GM21381 (cell line): ENCODE data around the gene AGPS.
"Not testable (repeated sequence)": the region's sequence is repeated elsewhere in the genome, so short reads cannot be mapped to it uniquely, and the experiment has no call there.

Source experiments
- ATAC-seq: cut with Tn5 transposase; IDR thresholded peaks from one replicate; pipeline ENCODE4 v1.9.1; 2021; ENCODE audit warnings: mild to moderate bottlenecking, moderate library complexity; ENCODE audit not compliant: unreplicated experiment

The AGPS gene

DNA sequence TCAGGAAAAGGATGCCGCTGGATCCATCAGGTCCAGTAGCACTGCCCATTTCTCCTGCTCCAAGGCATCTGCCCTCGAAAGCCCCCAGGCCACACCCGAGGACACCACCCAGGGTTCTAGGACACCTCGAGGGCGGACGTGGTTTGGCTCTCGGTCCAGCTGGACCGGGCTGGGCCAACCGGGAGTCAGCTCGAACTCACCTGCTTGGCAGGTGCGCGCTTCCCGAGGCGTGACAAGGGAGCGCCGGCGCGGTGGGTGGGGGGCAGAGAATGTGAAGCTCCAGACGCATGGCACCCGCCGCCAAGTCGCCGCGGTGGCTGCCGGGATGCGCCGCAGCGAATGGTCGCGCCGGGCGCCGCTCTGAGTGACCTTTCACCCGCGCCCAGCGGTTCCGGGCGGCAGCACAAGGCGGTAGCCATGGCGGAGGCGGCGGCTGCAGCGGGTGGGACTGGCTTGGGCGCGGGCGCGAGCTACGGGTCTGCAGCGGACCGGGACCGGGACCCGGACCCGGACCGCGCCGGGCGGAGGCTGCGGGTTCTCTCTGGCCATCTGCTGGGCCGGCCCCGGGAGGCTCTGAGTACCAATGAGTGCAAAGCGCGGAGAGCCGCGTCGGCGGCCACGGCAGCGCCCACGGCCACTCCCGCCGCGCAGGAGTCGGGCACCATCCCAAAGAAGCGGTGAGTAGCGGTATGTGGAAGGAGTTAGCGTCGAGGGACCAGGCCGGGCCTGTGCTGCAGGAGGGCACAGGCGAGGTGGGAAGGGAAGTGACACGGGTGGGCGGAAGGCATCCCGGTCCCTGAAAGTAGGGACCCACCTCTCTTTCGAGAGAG, at the start of gene AGPS:
Gene AGPS (plus strand): TSS at position 401 of the 830 bp plus-strand sequence. CDS start 17 bp downstream, at position 418.
- peak; percentile 86 for ATAC-seq

DNA sequence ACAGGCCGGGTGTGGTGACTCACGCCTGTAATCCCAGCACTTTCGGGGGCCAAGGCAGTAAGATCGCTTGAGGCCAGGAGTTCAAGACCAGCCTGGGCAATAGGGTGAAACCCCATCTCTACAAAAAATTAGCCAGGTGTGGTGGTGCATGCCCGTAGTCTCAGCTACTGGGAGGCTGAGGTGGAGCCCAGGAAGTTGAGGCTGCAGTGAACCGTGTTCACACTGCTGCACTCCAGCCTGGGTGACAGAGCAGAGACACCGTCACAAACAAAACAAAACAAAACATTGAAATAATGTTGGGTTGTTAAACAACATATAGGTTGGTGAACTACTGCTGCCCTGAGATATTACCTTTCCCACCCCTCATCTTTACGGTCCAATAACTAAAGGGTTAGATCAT, 48.8 kb upstream of the AGPS start:
- ATAC-seq = no peak

DNA sequence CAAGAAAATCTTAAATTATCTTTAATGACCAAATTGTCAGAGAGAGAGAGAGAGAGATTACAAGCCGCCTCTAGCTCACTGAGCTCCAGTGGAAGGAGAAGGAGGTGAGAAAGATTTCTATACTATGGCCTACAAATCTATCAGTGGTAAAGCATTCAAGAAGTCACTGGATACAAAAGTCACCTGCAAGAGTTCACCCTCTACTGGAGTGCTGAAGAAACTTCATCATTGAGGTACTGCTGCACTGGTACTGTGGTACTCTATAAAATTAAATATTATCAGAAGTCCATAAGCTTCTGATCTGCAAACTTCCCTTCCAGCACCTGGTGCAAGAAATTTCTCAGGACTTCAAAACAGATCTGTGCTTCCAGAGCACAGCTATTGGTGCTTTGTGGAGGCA, 48.3 kb upstream of the AGPS start:
- ATAC-seq = no peak

GRCh38 chr2:177346192-177346591, 46.4 kb upstream of the AGPS start:
- no peak for ATAC-seq

GRCh38 chr2:177347570-177347969, 45.0 kb upstream of the AGPS start:
- ATAC-seq = no peak

DNA sequence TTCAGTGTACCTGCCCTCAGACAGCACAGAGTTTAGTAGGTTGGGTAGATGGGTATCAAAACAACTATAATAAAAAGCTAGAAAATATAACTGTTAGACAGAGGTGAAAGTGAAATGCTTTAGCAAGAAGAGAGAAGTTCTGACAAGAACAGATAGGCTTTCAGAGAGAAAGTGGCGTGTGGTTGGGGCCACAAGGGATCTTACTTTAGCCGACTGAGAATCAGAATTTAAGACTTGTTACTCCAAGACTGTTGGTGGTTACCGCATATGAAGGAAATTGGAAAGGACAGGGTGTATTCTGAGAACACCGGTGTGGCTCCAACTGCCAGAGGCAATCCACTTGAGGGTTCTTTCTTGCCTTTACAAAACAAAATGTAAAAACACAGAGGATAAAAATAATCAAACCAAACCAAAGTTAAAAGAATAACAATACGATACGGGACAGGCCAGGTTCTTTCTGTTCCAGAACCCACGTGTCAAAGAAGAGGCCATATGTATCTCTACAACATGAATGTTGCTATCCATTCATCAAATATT, 44.4 kb upstream of the AGPS start:
- ATAC-seq = no peak

- ATAC-seq = no peak
Measured at GRCh38 chr2:177348733-177349693, 43.6 kb upstream of the AGPS start.

DNA sequence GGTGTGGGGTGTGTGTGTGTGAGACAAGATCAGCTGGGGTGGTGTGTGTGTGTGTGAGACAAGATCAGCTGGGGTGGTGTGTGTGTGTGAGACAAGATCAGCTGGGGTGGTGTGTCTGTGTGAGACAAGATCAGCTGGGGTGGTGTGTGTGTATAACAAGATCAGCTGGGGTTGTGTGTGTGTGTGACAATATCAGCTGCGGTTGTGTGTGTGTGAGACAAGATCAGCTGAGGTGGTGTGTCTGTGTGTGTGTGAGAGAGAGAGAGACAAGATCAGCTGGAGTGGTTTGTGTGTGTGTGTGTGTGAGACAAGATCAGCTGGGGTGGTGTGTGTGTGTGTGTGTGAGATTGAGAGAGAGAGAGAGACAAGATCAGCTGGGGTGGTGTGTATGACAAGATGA, 41.9 kb upstream of the AGPS start:
- ATAC-seq = not testable (repeated sequence)

DNA sequence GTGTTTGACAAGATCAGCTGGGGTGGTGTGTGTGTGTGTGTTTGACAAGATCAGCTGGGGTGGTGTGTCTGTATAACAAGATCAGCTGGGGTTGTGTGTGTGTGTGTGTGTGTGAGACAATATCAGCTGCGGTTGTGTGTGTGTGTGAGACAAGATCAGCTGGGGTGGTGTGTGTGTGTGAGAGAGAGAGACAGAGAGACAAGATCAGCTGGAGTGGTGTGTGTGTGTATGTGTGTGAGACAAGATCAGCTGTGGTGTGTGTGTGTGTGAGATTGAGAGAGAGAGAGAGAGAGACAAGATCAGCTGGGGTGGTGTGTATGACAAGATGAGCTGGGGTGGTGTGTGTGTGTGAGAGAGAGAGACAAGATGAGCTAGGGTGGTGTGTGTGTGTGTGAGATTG, 41.5 kb upstream of the AGPS start:
- not testable (repeated sequence) for ATAC-seq

DNA sequence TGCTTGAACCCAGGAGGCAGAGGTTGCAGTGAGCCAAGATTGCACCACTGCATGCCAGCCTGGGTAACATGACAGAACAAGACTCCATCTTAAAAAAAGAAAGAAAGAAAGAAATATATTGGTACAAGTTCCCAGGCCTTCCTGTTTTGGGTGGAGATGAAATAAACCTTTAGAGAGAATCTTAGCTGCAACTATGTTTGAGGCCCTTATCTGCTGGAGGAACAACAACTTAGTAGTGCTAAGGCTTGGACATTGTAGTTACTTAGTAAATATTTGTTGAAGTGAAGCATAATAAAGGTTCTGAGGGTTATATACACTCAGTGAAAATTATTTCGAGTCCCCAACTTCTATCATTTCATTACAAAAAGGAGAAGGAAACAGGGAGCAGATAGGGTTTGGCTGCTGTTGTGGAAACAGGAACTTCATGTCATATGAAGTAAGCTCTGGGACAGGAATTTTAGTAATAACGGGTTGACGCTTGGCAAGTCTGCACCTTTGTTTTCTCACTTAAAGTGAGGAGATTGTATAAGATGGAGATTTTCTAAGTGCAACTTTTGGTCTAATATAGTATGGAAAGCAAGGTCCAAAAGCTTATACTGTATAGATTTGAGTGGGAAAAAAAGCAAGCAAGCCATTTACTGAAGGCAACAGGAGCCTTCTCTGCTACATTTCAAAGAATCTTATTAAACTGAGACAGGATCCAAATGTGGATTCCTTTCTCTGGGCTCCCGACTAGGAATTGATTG, 40.0 kb upstream of the AGPS start:
- no peak for ATAC-seq

DNA sequence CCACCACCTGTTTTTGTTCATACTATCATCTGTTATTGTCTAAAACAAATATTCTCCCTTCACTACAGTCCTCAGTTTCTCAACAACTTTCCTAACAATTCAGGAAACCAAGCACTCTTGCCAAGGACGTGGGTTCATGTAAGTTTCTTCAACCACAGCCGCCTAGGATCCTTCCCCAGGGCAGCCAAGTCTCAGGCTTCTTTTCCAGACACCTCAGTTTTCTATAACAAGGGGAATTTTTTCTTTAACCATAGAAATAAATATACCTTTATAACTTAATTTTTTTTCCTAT, 39.4 kb upstream of the AGPS start:
- no peak for ATAC-seq

DNA sequence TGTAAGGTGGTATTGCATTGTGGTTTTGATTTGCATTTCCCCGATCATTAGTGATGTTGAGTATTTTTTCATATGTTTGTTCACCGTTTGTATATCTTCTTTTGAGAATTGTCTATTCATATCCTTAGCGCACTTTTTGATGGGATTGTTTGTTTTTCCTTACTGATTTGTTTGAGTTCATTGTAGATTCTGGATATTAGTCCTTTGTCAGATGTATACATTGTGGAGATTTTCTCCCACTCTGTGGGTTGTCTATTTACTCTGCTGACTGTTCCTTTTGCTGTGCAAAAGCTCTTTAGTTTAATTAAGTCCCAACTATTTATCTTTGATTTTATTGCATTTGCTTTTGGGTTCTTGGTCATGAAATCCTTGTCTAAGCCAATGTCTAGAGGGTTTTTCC, 38.0 kb upstream of the AGPS start:
- ATAC-seq = not testable (repeated sequence)

GRCh38 chr2:177355874-177356273, 36.7 kb upstream of the AGPS start:
- ATAC-seq = no peak

DNA sequence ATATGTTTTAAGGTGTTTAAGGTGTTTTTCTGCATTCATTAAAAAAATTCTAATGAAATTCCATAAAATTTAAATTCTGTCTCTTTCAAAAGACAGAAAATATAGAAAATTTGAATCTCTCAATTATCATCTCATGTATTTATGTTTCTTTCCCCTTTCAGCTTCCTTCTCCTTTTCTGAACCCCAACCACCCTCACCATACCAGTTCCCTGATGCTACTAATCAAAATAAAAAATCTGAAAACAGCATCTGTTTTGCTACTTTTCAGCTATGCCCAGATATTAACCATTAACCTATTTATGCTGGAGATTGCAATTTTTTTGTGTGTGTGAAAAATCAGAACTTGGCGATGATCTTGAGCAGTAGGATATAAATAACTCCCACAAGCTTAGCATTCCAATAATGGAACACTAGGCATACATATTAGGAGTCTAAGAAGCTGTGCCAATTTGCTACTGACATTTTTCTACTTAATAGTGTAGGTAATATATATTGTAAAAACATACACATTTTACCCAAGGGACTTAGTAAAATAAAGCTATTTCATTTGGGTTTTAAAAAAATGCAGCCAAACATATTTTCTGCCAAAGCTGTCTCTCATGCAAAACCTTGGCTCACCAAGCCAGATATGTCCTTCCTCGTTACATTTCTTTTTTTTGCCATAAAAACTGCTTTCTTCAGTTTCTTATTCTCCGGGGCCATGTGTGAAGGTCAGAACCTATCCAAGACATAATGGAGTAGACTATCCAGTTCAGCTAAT, 32.6 kb upstream of the AGPS start:
- ATAC-seq = no peak

- ATAC-seq = no peak
Measured at GRCh38 chr2:177362499-177362898, 30.1 kb upstream of the AGPS start.

GRCh38 chr2:177363332-177363731, 29.2 kb upstream of the AGPS start:
- ATAC-seq = no peak

GRCh38 chr2:177365764-177366163, 26.8 kb upstream of the AGPS start:
- not testable (repeated sequence) for ATAC-seq

- ATAC-seq = not testable (repeated sequence)
Measured at GRCh38 chr2:177368023-177368422, 24.6 kb upstream of the AGPS start.

DNA sequence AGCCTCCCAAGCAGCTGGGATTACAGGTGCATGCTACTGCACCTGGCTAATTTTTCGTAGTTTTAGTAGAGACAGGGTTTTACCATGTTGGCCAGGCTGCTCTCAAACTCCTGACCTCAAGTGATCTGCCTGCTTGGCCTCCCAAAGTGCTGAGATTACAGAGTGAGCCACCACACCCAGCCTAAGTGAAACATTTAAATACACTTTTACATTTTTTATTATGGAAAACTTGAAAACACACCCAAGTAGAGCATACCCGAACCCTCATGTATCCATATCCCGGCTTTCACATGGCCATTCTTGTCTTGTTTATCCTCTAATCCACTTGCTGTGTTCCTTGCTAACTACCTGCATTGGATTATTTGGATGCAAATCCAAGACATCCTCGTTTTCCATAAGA, 13.2 kb upstream of the AGPS start:
- ATAC-seq = no peak

DNA sequence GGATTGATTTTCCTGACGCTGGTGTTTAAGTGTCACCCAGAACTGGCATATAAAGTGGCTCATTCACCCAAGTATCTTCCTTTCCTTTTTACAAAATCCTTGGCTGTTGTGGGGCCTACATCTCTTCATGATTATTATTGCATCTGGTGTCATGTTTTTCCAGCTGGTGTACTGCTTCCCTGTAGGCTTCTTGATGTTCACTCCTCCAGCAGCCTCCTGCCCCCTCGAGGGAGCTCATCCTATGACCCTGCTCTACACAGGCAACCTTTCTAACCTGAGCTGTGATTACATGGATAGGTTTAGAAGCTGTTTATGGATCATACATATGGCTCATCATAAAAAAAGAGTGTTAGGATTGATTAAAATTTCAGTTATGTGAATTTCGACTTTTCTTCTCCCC, 12.4 kb upstream of the AGPS start:
- no peak for ATAC-seq
